A673 (cell line): ENCODE measurements around the gene AADACL4. TPM values are rescaled to one million over a fixed set of nuclear protein-coding genes. Genes with fewer than 3 reads are reported as not detected.
"Not testable (repeated sequence)": the region's sequence is repeated elsewhere in the genome, so short reads cannot be mapped to it uniquely, and the experiment has no call there.

Source experiments
- BruUV-seq: library from RNA; stranded (reverse); fragments of 400-500 nt; replicated peaks from 2 replicates; lab custom pipeline; 2021; lab: Mats Ljungman, UMichigan
- CTCF ChIA-PET: fragments of 300-600 bp; sonication (Branson Sonifier 250); formaldehyde crosslinking; loops from one replicate; lab custom pipeline; 2022; ENCODE audit warnings: antibody characterized with exemption; lab: Charles Lee
- POLR2A ChIA-PET: fragments of 300-600 bp; sonication (Branson Sonifier 250); formaldehyde crosslinking; loops from one replicate; lab custom pipeline; 2022; ENCODE audit warnings: antibody characterized with exemption; ENCODE audit not compliant: low non-redundant PET; lab: Charles Lee
- DNase-seq: peaks from one replicate; pipeline ENCODE4 v3.0.0-alpha.2; 2015; ENCODE audit warnings: low spot score
- H3K27ac ChIP-seq: fragments of 200-600 bp; sonication (generic); 2 replicates; pipeline ENCODE4 v1.5.1; 2016; ENCODE audit warnings: mixed run types, low read depth, mild to moderate bottlenecking, mixed read lengths, antibody characterized with exemption, low read length; ENCODE audit not compliant: poor library complexity, severe bottlenecking
- H3K27me3 ChIP-seq: fragments of 200-600 bp; sonication (generic); replicated peaks from 2 replicates; pipeline ENCODE4 v1.6.1; 2017; ENCODE audit warnings: mixed run types, low read depth, mild to moderate bottlenecking, mixed read lengths, antibody characterized with exemption, low read length; ENCODE audit not compliant: insufficient read depth, poor library complexity
- H3K36me3 ChIP-seq: fragments of 200-600 bp; sonication (generic); 2 replicates; pipeline ENCODE4 v1.6.1; 2016; ENCODE audit warnings: mixed run types, mild to moderate bottlenecking, mixed read lengths, antibody characterized with exemption, low read length; ENCODE audit not compliant: insufficient read depth, poor library complexity, severe bottlenecking
- H3K4me1 ChIP-seq: fragments of 200-600 bp; sonication (generic); 2 replicates; pipeline ENCODE4 v1.6.1; 2017; ENCODE audit warnings: mixed run types, mild to moderate bottlenecking, mixed read lengths, antibody characterized with exemption, low read length; ENCODE audit not compliant: insufficient read depth, poor library complexity, severe bottlenecking
- H3K4me3 ChIP-seq: fragments of 200-600 bp; sonication (generic); 2 replicates; pipeline ENCODE4 v1.5.1; 2016; ENCODE audit warnings: low read depth, mixed run types, mild to moderate bottlenecking, mixed read lengths, low read length; ENCODE audit not compliant: poor library complexity, severe bottlenecking
- H3K9me3 ChIP-seq: fragments of 200-600 bp; sonication (generic); 2 replicates; pipeline ENCODE4 v1.6.1; 2016; ENCODE audit warnings: mixed run types, low read depth, mild to moderate bottlenecking, mixed read lengths, antibody characterized with exemption, low read length; ENCODE audit not compliant: poor library complexity, severe bottlenecking
- CTCF ChIP-seq: fragments of 300-800, 200-600 bp; sonication (generic); conservative IDR thresholded peaks from 2 replicates; pipeline ENCODE4 v1.5.1; 2017; ENCODE audit warnings: low read depth, mild to moderate bottlenecking, antibody characterized with exemption, low read length, moderate library complexity, mixed read lengths
- EZH2 ChIP-seq: fragments of 200-600 bp; sonication (generic); IDR thresholded peaks from 2 replicates; pipeline ENCODE4 v1.6.1; 2017; ENCODE audit warnings: borderline replicate concordance, low read depth, mild to moderate bottlenecking, mixed read lengths, antibody characterized with exemption, low read length; ENCODE audit not compliant: poor library complexity, severe bottlenecking
- intact Hi-C: fragments of 100-400 bp; cut with micrococcal nuclease; formaldehyde crosslinking; loops from one replicate; pipeline ENCODE4 v1.10.0; 2022; ENCODE audit not compliant: unreplicated experiment
- total RNA-seq: library from RNA; stranded (reverse); gene quantifications from 2 replicates; pipeline ENCODE4 v1.2.3, GENCODE V29; 2021

The AADACL4 gene
- total RNA-seq, 1 experiment from 2014 or later: 0.43 TPM

- no TSS peak for BruUV-seq
- Histone ChIP-seq H3K9me3 (no peaks in the 10 kb centered on the region), H3K27me3 (peaks cover 3% of the 10 kb centered on the region), H3K27ac (no peak overlapping the region), H3K4me1 (no peaks in the 10 kb centered on the region), H3K4me3 (no peak overlapping the region), H3K36me3 (no peaks in the 10 kb centered on the region)
- DNase-seq: no peak
- POLR2A ChIA-PET: no interaction called here
- CTCF ChIA-PET: interaction anchor here (1.2 kb wide), 1 partner anchor 541 kb away, joined by 3 read pairs; no protein-coding TSS in a partner anchor
- intact Hi-C loops: no loop called here
- TF ChIP-seq EZH2 (no peak), CTCF (no peak)
These were observed 22.4 kb downstream of the AADACL4 start for GRCh38 chr1:12666141-12666735.

GRCh38 chr1:12669529-12670068, 25.7 kb downstream of the AADACL4 start:
- ChIA-PET POLR2A (no interaction called here), CTCF (interaction anchor here (0.6 kb wide), 1 partner anchor 949 kb away, joined by 4 read pairs; no protein-coding TSS in a partner anchor)
- Histone ChIP-seq H3K9me3 (no peaks in the 10 kb centered on the region), H3K27me3 (peaks cover 3% of the 10 kb centered on the region), H3K36me3 (no peaks in the 10 kb centered on the region), H3K27ac (no peak overlapping the region), H3K4me1 (no peaks in the 10 kb centered on the region), H3K4me3 (no peak overlapping the region)
- intact Hi-C loops: no loop called here
- TF ChIP-seq EZH2: no peak
- no peak for TF ChIP-seq CTCF
- DNase-seq: no peak
- BruUV-seq: no TSS peak

- no TSS peak for BruUV-seq
These were observed 30.5 kb downstream of the AADACL4 start for GRCh38 chr1:12674358-12674757.

GRCh38 chr1:12676122-12676521, 32.2 kb downstream of the AADACL4 start:
- H3K9me3 ChIP-seq, DNase-seq, BruUV-seq, H3K27ac ChIP-seq, intact Hi-C loops, H3K4me1 ChIP-seq, CTCF ChIA-PET, H3K36me3 ChIP-seq, H3K4me3 ChIP-seq, POLR2A ChIA-PET, H3K27me3 ChIP-seq: not testable (repeated sequence)

More at GRCh38 chr1:12674358-12674757, 30.5 kb downstream of the AADACL4 start:
- Histone ChIP-seq H3K27ac (no peak overlapping the region), H3K27me3 (peaks cover 3% of the 10 kb centered on the region), H3K4me3 (no peak overlapping the region), H3K9me3 (no peaks in the 10 kb centered on the region), H3K4me1 (no peaks in the 10 kb centered on the region), H3K36me3 (no peaks in the 10 kb centered on the region)
- POLR2A ChIA-PET: no interaction called here
- no peak for TF ChIP-seq CTCF
- TF ChIP-seq EZH2: no peak
- intact Hi-C loops: no loop called here
- CTCF ChIA-PET: no interaction called here
- no peak for DNase-seq
